ENCODE data around the gene HSPB6.
"Not testable (repeated sequence)": the region's sequence is repeated elsewhere in the genome, so short reads cannot be mapped to it uniquely, and the experiment has no call there.

Gene HSPB6

GRCh38 chr19:35731779-35732405 lies 24.9 kb downstream of the HSPB6 start:
- DNase-seq (ENCODE audit: low spot score), result no peak

DNA sequence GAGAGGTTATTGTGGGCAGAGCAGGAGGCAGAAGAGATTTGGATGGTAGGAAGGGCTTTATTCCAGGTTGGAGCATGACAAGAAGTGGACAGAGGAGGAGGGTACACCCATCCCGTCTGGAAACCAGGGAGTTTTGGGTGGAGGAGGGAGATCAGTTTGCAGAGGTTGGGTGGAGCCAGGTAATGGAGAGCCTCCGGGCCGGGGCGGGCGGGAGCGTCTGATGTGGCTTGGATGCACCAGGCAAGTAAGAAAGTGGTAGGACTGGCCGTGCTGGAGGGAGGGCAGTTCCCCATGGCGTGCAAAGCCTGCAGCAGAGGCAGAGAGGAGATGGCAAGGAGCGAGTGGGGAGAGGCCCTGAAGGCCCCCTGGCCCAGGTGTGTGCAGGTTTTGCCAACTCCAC lies 25.5 kb downstream of the HSPB6 start:
- DNase-seq (ENCODE audit: low spot score), result no peak

DNA sequence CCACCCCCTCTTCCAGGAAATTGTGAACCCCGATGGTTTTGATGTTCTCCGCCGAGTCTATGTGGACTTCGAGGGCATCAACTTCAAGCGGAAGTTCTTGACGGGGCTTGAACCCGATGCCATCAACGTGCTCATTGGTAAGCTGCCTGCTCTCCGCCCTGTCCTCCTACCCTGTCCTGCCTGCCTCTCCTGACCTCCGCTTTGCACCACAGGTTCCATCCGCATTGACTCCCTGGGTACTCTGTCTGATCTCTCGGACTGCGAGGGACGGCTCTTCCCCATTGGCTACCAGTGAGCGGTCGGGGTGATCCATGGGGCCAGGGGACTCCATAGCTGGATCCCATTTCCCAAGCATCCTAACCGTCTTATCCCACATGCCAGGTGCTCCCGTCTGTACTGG lies 26.5 kb downstream of the HSPB6 start:
- DNase-seq (ENCODE audit: low spot score), result no peak

- DNase-seq (ENCODE audit: low spot score), result no peak
These were observed 27.1 kb downstream of the HSPB6 start for GRCh38 chr19:35729763-35730162.

DNA sequence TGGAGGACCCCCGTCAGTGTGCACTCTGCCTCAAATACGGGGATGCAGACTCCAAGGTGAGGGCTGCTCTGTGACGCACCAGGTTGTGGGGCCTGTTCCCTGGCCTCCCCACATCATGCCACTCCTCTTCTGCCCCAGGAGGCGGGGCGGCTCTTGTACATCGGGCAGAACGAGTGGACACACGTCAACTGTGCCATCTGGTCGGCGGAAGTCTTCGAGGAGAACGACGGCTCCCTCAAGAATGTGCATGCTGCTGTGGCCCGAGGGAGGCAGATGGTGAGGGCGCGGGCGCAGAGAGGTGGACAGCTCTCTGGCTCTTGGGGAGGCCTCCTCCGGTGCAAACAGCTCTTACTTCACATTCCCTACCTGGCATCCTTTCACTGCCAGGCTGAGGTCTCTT lies 27.8 kb downstream of the HSPB6 start:
- no peak for DNase-seq (ENCODE audit: low spot score)

- DNase-seq (ENCODE audit: low spot score), result no peak
These were observed 28.7 kb downstream of the HSPB6 start for GRCh38 chr19:35727956-35728706.

- no peak for DNase-seq (ENCODE audit: low spot score)
These were observed 29.5 kb downstream of the HSPB6 start for GRCh38 chr19:35727053-35727955.

- no peak for DNase-seq (ENCODE audit: low spot score)
These were observed 31.5 kb downstream of the HSPB6 start for GRCh38 chr19:35725216-35725861.

GRCh38 chr19:35724560-35724959 lies 32.3 kb downstream of the HSPB6 start:
- DNase-seq (ENCODE audit: low spot score), result no peak

GRCh38 chr19:35724132-35724531 lies 32.7 kb downstream of the HSPB6 start:
- DNase-seq (ENCODE audit: low spot score), result not testable (repeated sequence)

GRCh38 chr19:35723671-35724070 lies 33.2 kb downstream of the HSPB6 start:
- no peak for DNase-seq (ENCODE audit: low spot score)

GRCh38 chr19:35722897-35723296 lies 33.9 kb downstream of the HSPB6 start:
- DNase-seq (ENCODE audit: low spot score), result no peak

DNA sequence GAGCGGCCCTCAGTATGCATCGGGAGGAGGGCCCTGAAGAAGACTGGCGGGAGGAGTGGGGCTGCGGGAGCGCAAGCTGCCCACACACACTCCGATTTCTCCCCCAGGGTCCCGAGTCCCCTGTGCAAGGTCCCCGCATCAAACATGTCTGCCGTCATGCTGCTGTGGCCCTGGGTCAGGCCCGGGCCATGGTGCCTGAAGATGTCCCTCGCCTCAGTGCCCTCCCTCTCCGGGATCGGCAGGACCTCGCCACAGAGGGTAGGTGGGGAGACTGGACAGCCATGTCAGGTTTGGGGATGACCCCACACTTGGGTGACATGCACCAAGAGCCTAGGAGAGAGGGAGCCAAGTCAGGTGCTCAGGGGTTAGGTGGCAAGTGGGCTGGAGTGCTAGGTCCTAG lies 34.4 kb downstream of the HSPB6 start:
- DNase-seq (ENCODE audit: low spot score), result no peak

DNA sequence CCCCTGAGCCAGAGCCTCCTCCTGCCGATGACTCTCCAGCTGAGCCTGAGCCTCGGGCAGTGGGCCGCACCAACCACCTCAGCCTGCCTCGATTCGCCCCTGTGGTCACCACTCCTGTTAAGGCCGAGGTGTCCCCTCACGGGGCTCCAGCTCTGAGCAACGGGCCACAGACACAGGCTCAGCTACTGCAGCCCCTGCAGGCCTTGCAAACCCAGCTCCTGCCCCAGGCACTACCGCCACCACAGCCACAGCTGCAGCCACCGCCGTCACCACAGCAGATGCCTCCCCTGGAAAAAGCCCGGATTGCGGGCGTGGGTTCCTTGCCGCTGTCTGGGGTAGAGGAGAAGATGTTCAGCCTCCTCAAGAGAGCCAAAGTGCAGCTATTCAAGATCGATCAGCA lies 35.5 kb downstream of the HSPB6 start:
- no peak for DNase-seq (ENCODE audit: low spot score)

DNA sequence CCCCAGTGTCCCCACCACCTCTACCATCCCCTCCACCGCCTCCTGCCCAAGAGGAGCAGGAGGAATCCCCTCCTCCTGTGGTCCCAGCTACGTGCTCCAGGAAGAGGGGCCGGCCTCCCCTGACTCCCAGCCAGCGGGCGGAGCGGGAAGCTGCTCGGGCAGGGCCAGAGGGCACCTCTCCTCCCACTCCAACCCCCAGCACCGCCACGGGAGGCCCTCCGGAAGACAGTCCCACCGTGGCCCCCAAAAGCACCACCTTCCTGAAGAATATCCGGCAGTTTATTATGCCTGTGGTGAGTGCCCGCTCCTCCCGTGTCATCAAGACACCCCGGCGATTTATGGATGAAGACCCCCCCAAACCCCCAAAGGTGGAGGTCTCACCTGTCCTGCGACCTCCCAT lies 36.2 kb downstream of the HSPB6 start:
- no peak for DNase-seq (ENCODE audit: low spot score)

DNA sequence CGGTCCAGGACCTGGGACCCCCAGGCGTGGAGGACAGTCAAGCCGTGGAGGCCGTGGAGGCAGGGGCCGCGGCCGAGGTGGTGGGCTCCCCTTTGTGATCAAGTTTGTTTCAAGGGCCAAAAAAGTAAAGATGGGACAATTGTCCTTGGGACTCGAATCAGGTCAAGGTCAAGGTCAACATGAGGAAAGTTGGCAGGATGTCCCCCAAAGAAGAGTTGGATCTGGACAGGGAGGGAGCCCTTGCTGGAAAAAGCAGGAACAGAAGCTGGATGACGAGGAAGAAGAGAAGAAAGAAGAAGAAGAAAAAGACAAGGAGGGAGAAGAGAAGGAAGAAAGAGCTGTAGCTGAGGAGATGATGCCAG lies 36.7 kb downstream of the HSPB6 start:
- no peak for DNase-seq (ENCODE audit: low spot score)

DNA sequence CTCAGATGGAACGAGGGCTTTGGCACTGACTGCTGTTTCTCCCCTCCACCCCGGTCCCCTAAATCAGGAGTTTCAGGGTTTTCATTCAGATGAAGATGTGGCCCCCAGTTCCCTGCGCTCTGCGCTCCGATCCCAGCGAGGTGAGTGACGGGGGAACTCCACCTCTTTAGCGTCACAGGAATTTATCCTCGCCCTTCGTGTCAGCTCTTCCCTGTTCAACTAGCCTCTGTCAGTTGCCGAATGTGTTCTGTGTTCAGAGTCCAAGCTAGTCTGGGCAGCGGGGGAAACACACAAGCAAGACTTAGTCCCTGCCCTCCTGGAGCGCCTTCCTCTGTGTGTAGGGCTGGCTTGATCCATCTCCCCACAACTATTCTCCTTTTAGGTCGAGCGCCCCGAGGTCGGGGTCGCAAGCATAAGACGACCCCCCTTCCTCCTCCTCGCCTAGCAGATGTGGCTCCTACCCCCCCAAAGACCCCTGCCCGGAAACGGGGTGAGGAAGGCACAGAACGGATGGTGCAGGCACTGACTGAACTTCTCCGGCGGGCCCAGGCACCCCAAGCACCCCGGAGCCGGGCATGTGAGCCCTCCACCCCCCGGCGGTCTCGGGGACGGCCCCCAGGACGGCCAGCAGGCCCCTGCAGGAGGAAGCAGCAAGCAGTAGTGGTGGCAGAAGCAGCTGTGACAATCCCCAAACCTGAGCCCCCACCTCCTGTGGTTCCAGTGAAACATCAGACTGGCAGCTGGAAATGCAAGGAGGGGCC lies 37.2 kb downstream of the HSPB6 start:
- DNase-seq (ENCODE audit: low spot score), result no peak

- peak; percentile 64 for DNase-seq (ENCODE audit: low spot score)
These were observed 38.3 kb downstream of the HSPB6 start for GRCh38 chr19:35718345-35719041.

- peak; percentile 99 for DNase-seq (ENCODE audit: low spot score)
These were observed 39.0 kb downstream of the HSPB6 start, which contains the start of gene KMT2B for GRCh38 chr19:35717665-35718344. KMT2B (plus strand) TSS chr19:35718003; CDS start chr19:35718019, 16 bp downstream.
